K562 (cell line): ENCODE measurements around the gene ADNP2. TPM values are rescaled to one million over a fixed set of nuclear protein-coding genes. Genes with fewer than 3 reads are reported as not detected.

Experiments
- ATAC-seq: fragments of 200-7000 bp; cut with Tn5 transposase; 3 replicates; pipeline ENCODE4 v1.9.1; 2020; ENCODE audit warnings: moderate library complexity
- Bru-seq: library from RNA; stranded (reverse); fragments of 400-500 nt; gene quantifications from one replicate; lab custom pipeline; 2021; lab: Mats Ljungman, UMichigan
- BruChase-seq, 2 experiments: library from RNA; stranded (reverse); fragments of 400-500 nt; gene quantifications; one replicate each; lab custom pipeline; 2021; lab: Mats Ljungman, UMichigan
- BruUV-seq: library from RNA; stranded (reverse); fragments of 400-500 nt; replicated peaks from 2 replicates; lab custom pipeline; 2021; lab: Mats Ljungman, UMichigan
- CTCF ChIA-PET: fragments of 300-600 bp; formaldehyde crosslinking; extraction: SDS; loops from one replicate; lab custom pipeline; 2021; ENCODE audit warnings: low intra/inter-chr PET ratio; lab: Yijun Ruan, JAX
- POLR2A ChIA-PET: fragments of 300-600, 350-650 bp; sonication (Branson Sonifier 250); formaldehyde crosslinking; extraction: SDS; loops from one replicate; lab custom pipeline; 2021; ENCODE audit warnings: antibody characterized with exemption, inconsistent platforms; lab: Yijun Ruan, JAX
- DNase-seq, 4 experiments: peaks; one replicate each; pipeline versions ENCODE4 v3.0.0 to v3.0.0-alpha.2; 2011 to 2018; ENCODE audit warnings: low spot score in 3 of 4, mixed read lengths in 3 of 4; ENCODE audit errors: extremely low read depth in 1 of 4
- FAIRE-seq: peaks from 2 replicates; lab custom pipeline; 2011; peaks lifted over from hg19 to GRCh38; lab: Jason Lieb, UNC
- H2AFZ ChIP-seq: 2 replicates; pipeline ENCODE4 v1.6.0; 2011; ENCODE audit warnings: low read depth, low read length, control low read depth, inconsistent platforms
- H3K27ac ChIP-seq: fragments of 200-600 bp; 3 replicates; pipeline ENCODE4 v1.8.0; 2011; ENCODE audit warnings: low read depth, mild to moderate bottlenecking, control low read depth, inconsistent platforms, low read length, moderate library complexity, mixed read lengths; ENCODE audit errors: extremely low read depth
- H3K27me3 ChIP-seq, 2 experiments: fragments of 300-600 bp in 1 of 2; 2 replicates in 1 of 2; 3 replicates in 1 of 2; pipeline versions ENCODE4 v1.6.0 to v1.8.0; 2011; ENCODE audit warnings: inconsistent platforms in 2 of 2, low read length in 2 of 2, mild to moderate bottlenecking in 1 of 2, mixed read lengths in 1 of 2, moderate library complexity in 1 of 2; ENCODE audit not compliant: control insufficient read depth in 2 of 2, insufficient read depth in 2 of 2
- H3K36me3 ChIP-seq: fragments of 300-600 bp; 3 replicates; pipeline ENCODE4 v1.8.0; 2011; ENCODE audit warnings: mild to moderate bottlenecking, low read length, inconsistent platforms; ENCODE audit not compliant: control insufficient read depth, insufficient read depth
- H3K4me1 ChIP-seq, 2 experiments: fragments of 200-600 bp in 1 of 2; replicated peaks in 1 of 2; 2 replicates in 1 of 2; 3 replicates in 1 of 2; pipeline versions ENCODE4 v1.5.1 to v1.8.0; 2011; ENCODE audit warnings: inconsistent platforms in 2 of 2, low read length in 2 of 2, mild to moderate bottlenecking in 1 of 2, mixed read lengths in 1 of 2, moderate library complexity in 1 of 2; ENCODE audit not compliant: control insufficient read depth in 2 of 2, insufficient read depth in 2 of 2
- H3K4me2 ChIP-seq: 2 replicates; pipeline ENCODE4 v1.6.1; 2011; ENCODE audit warnings: low read length, control low read depth, inconsistent platforms, mixed read lengths; ENCODE audit not compliant: insufficient read depth
- H3K4me3 ChIP-seq: fragments of 200-600 bp; sonication (generic), shearing (Covaris generic); 2 replicates; pipeline ENCODE4 v1.5.1; 2016; ENCODE audit warnings: control low read depth, inconsistent platforms
- H3K79me2 ChIP-seq: fragments of 200-600 bp; 3 replicates; pipeline ENCODE4 v1.8.0; 2011; ENCODE audit warnings: low read length, inconsistent platforms; ENCODE audit not compliant: control insufficient read depth, insufficient read depth
- H3K9ac ChIP-seq, 2 experiments: 2 replicates each; pipeline versions ENCODE4 v1.6.0 to v1.6.1; 2011; ENCODE audit warnings: low read depth in 2 of 2, low read length in 2 of 2, control low read depth in 1 of 2, inconsistent platforms in 1 of 2, mild to moderate bottlenecking in 1 of 2, mixed read lengths in 1 of 2; ENCODE audit not compliant: insufficient read depth in 1 of 2
- H3K9me1 ChIP-seq: one replicate; pipeline ENCODE4 v1.6.0; 2011; ENCODE audit warnings: inconsistent platforms, mild to moderate bottlenecking, low read length, moderate library complexity; ENCODE audit not compliant: control insufficient read depth, insufficient read depth
- H3K9me3 ChIP-seq: replicated peaks from 2 replicates; pipeline ENCODE4 v1.5.1; 2011; ENCODE audit warnings: low read depth, low read length, inconsistent platforms; ENCODE audit not compliant: control insufficient read depth, insufficient read depth
- H4K20me1 ChIP-seq: replicated peaks from 2 replicates; pipeline ENCODE4 v1.6.1; 2011; ENCODE audit warnings: low read length, inconsistent platforms, mixed read lengths; ENCODE audit not compliant: control insufficient read depth, insufficient read depth
- ATF1 ChIP-seq, 2 experiments: fragments of 450-650 bp in 1 of 2; IDR thresholded peaks; 2 replicates each; pipeline ENCODE4 v1.6.1; 2016; ENCODE audit warnings: missing compliant biosample characterization in 1 of 2, missing genetic modification characterization in 1 of 2
- CXXC5 ChIP-seq: fragments of 250-450 bp; sonication (Bioruptor Pico); IDR thresholded peaks from 2 replicates; pipeline ENCODE4 v1.8.0; 2022; ENCODE audit warnings: inconsistent platforms, mild to moderate bottlenecking, moderate library complexity
- EP400 ChIP-seq: fragments of 450-650 bp; IDR thresholded peaks from 2 replicates; pipeline ENCODE4 v1.6.1; 2017; ENCODE audit warnings: antibody characterized with exemption, mild to moderate bottlenecking, moderate library complexity
- ETS2 ChIP-seq: IDR thresholded peaks from 2 replicates; pipeline ENCODE4 v1.6.1; 2016; ENCODE audit warnings: borderline replicate concordance, missing genetic modification characterization, mild to moderate bottlenecking, moderate library complexity, missing compliant biosample characterization; ENCODE audit not compliant: poor library complexity, severe bottlenecking
- FOXA1 ChIP-seq: fragments of 450-650 bp; IDR thresholded peaks from 2 replicates; pipeline ENCODE4 v1.6.1; 2016; ENCODE audit warnings: mild to moderate bottlenecking, borderline replicate concordance
- GABPB2 ChIP-seq: fragments of 250-450 bp; sonication (Bioruptor Pico); conservative IDR thresholded peaks from 2 replicates; pipeline ENCODE4 v1.5.1; 2021; ENCODE audit warnings: mild to moderate bottlenecking
- LARP7 ChIP-seq: fragments of 450-650 bp; IDR thresholded peaks from 2 replicates; pipeline ENCODE4 v1.6.1; 2016
- SMARCA4 ChIP-seq: fragments of 450-650 bp; IDR thresholded peaks from 2 replicates; pipeline ENCODE4 v1.6.1; 2016
- USF1 ChIP-seq: sonication (generic); formaldehyde crosslinking; IDR thresholded peaks from 2 replicates; pipeline ENCODE4 v1.9.0; 2022; ENCODE audit warnings: mild to moderate bottlenecking, missing genetic modification reagents
- ZBTB7A ChIP-seq: IDR thresholded peaks from 2 replicates; pipeline ENCODE4 v1.6.1; 2011; ENCODE audit warnings: low read depth, mild to moderate bottlenecking, low read length, moderate library complexity, borderline replicate concordance; ENCODE audit not compliant: control insufficient read depth
- ZNF184 ChIP-seq: sonication (generic); formaldehyde crosslinking; IDR thresholded peaks from 2 replicates; pipeline ENCODE4 v1.5.0; 2020; ENCODE audit warnings: missing genetic modification reagents
- ZNF780A ChIP-seq: fragments of 250-450 bp; sonication (Bioruptor Pico); IDR thresholded peaks from 2 replicates; pipeline ENCODE4 v1.5.0; 2021; ENCODE audit warnings: mild to moderate bottlenecking
- WGBS: fragments of 100-300 bp; shearing (Covaris generic); methylation state at CpG from one replicate; pipeline ENCODE4 v1.1.6; 2016; ENCODE audit warnings: low coverage, mixed read lengths; ENCODE audit not compliant: insufficient coverage; ENCODE audit errors: missing lambda C conversion rate; 5-methylcytosine and 5-hydroxymethylcytosine counted together
- in situ Hi-C: fragments of 300-500 bp; cut with MboI; formaldehyde crosslinking; loops from 4 replicates; pipeline ENCODE4 v1.15.0; 2018; ENCODE audit warnings: inconsistent platforms, mixed read lengths
- intact Hi-C: fragments of 100-400 bp; cut with micrococcal nuclease; formaldehyde crosslinking; loops from 2 replicates; pipeline ENCODE4 v1.14.2; 2022
- long read RNA-seq, 3 experiments: library from polyadenylated mRNA in 2 of 3; library from RNA in 1 of 3; unstranded in 2 of 3; stranded (forward) in 1 of 3; transcript quantifications; one replicate each; pipeline ENCODE4 v2.0.0, GENCODE V29; 2019 to 2022
- polyA minus RNA-seq, 3 experiments: library from RNA; depleted of rRNA, polyadenylated mRNA; stranded (reverse); fragments of >200 nt; gene quantifications; 2 replicates each; pipeline ENCODE4 v1.2.3, GENCODE V29; 2011
- polyA plus RNA-seq, 8 experiments: library from polyadenylated mRNA; depleted of rRNA in 4 of 8; stranded (reverse) in 5 of 8; unstranded in 3 of 8; fragments of >200 nt; fragmentation: Nextera tagmentation in 2 of 8; fragmentation: Illumina TruSeq in 1 of 8; extraction: Ambion mirVana in 2 of 8; extraction: Trizol in 1 of 8; gene quantifications; 2 replicates each; pipeline versions ENCODE4 v1.2.1 to v1.2.3, GENCODE V29; 2011 to 2014; ENCODE audit warnings: inconsistent platforms in 1 of 8, missing spikeins in 1 of 8
- total RNA-seq, 7 experiments: library from RNA; depleted of rRNA in 6 of 7; stranded (reverse); fragments of >200 nt in 6 of 7; fragmentation: Illumina TruSeq in 2 of 7; extraction: Trizol in 2 of 7; gene quantifications; 2 replicates each; pipeline versions ENCODE4 v1.2.1 to v1.2.3, GENCODE V29; 2011 to 2021; ENCODE audit warnings: low replicate concordance in 1 of 7
- TF ChIP-seq, protein P1 (sequence below): sonication (generic); formaldehyde crosslinking; IDR thresholded peaks from 2 replicates; pipeline ENCODE4 v1.8.0; 2022; ENCODE audit warnings: missing genetic modification reagents, mild to moderate bottlenecking, moderate library complexity, borderline replicate concordance

Gene ADNP2
- 21.1 and 36.1 TPM in 2 replicates for total RNA-seq (2011; cell fraction: chromatin; rRNA removed; ENCODE audit: low replicate concordance)
- 11.2 and 12.2 TPM in 2 replicates for total RNA-seq (2011; cell fraction: nucleolus; rRNA removed)
- total RNA-seq (2011; cell fraction: nucleoplasm; rRNA removed): 18.3 and 23.2 TPM in 2 replicates
- total RNA-seq (2014; rRNA removed): 14.8 and 16.0 TPM in 2 replicates
- total RNA-seq (2014; rRNA removed; fragmentation: Illumina TruSeq; extraction: Trizol): 16.0 and 17.6 TPM in 2 replicates
- total RNA-seq (2015; rRNA removed; fragmentation: Illumina TruSeq; extraction: Trizol): 17.3 and 17.7 TPM in 2 replicates
- 22.9 and 24.3 TPM in 2 replicates for total RNA-seq (2021)
- 11.8 and 18.6 TPM in 2 replicates for polyA plus RNA-seq (2011; rRNA removed)
- 9.2 and 11.9 TPM in 2 replicates for polyA plus RNA-seq (2011; cell fraction: cytosol; rRNA removed)
- 10.0 and 14.9 TPM in 2 replicates for polyA plus RNA-seq (2011; cell fraction: nucleus; rRNA removed)
- polyA plus RNA-seq (2012): 12.6 and 13.8 TPM in 2 replicates
- 17.8 and 19.7 TPM in 2 replicates for polyA plus RNA-seq (2014; fragmentation: Illumina TruSeq; extraction: Trizol)
- polyA plus RNA-seq (2014; fragmentation: Nextera tagmentation; extraction: Ambion mirVana): 10 to 100 TPM in 1 of 2 experiments, 1 to 10 TPM in 1; 5.8 to 11.5 TPM
- 13.2 and 14.1 TPM in 2 replicates for polyA plus RNA-seq (2014; rRNA removed)
- polyA minus RNA-seq (2011; rRNA and poly(A)+ RNA removed): 20.9 and 22.0 TPM in 2 replicates
- polyA minus RNA-seq (2011; cell fraction: cytosol; rRNA and poly(A)+ RNA removed): 13.3 and 14.4 TPM in 2 replicates
- 8.2 and 12.1 TPM in 2 replicates for polyA minus RNA-seq (2011; cell fraction: nucleus; rRNA and poly(A)+ RNA removed)
- percentile 85 among the genes with signal in this experiment for Bru-seq, nascent RNA
- percentile 95 among the genes with signal in this experiment for BruChase-seq, experiment 1, labeled RNA remaining after a 2-hour chase
- percentile 97 among the genes with signal in this experiment for BruChase-seq, experiment 2, labeled RNA remaining after a 6-hour chase
- long read RNA-seq, experiment 1, full-length matches to known transcripts: 9 of 92 reads
- long read RNA-seq, experiment 1, partial matches to known transcripts: 0 of 92 reads
- long read RNA-seq, experiment 1, other reads (novel, unspliced or antisense): 83 of 92 reads
- long read RNA-seq, experiment 2, full-length matches to known transcripts: 2 of 17 reads
- long read RNA-seq, experiment 2, partial matches to known transcripts: 0 of 17 reads
- long read RNA-seq, experiment 2, other reads (novel, unspliced or antisense): 15 of 17 reads
- long read RNA-seq, experiment 3, partial matches to known transcripts: 0 of 5 reads
- long read RNA-seq, experiment 3, other reads (novel, unspliced or antisense): 5 of 5 reads

DNA sequence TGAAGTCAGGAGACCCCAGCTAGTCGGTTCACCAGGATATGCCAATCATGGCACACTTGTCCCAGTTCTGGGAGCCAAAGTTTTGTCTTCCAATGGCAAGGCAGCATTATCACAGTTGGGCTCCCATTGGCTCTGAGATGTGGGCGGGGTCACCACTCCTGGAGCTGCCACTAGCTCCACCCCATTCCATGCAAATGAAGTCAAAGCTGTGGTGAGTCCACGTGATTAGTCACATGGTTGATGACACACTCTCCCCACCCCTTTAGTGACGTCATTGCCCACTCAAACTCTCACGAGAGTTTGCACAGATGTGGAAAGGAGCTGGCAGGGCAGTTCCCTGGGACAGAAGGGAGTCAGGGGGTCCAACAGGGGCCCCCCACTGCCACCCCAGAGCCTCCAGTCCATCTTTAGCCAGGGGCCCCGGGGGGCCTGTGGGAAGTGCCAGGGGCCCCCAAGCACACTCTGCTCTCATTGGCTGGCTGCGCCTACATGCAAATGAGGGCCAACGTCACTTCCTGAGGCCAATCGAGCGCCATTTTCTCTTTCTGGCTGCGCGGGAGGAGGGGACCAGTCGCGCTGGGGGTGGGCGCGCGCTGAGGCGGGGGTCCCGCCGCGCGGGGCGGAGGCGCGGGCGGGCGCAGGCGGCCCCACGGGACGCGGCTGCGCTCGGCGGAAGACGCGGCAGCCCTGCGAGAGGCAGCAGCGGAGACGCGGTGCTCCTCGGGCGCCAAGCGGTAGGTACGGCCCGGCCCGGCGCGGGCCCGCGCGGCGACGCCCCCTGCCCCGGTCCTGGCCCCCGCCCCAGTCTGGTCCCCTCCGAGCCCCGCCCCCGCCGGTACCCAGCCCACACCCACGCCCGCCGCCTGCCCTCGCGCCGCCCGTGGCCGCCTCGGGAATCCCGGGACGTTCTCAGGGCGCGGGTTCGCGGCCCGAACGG, at the start of gene ADNP2:
ADNP2 (plus strand) TSS at position 524 of the 937 bp plus-strand sequence. CDS start 8,281 bp downstream, outside the sequence.
- DNase-seq (peak; percentile 86 to 94 (median 91)), ATAC-seq (peak; percentile 97), FAIRE-seq (peak; percentile 99)
- CTCF ChIA-PET: no interaction called here
- H3K4me3 ChIP-seq: peak within 1 kb of the TSS; percentile 69
- POLR2A ChIA-PET: interaction anchor here (0.6 to 0.9 kb wide), 5 partner anchors 9 to 43 kb away, joined by 3 to 5 read pairs (median 3); no protein-coding TSS in a partner anchor
- H3K9ac ChIP-seq: peak within 1 kb of the TSS; percentile 78 to 91; a peak in 3 of 4 replicates
- WGBS: 3% methylated on average over 12 of the region's 76 CpGs
- no peaks in the 10 kb centered on the region; the same call in 1 of the 2 replicates for H3K9me3 ChIP-seq
- in situ Hi-C loops: no loop called here
- H3K9me1 ChIP-seq: no peaks in the 10 kb centered on the region
- peak within 1 kb of the TSS; percentile 49 for H3K4me2 ChIP-seq
- H3K4me1 ChIP-seq: peaks cover 23 to 38% of the 10 kb centered on the region in 2 experiments; a peak in 4 of 5 replicates
- H3K79me2 ChIP-seq: peaks cover 46% of the 10 kb centered on the region
- H3K27ac ChIP-seq: peak within 1 kb of the TSS; percentile 92
- BruUV-seq: no TSS peak
- no peaks in the 10 kb centered on the region for H3K27me3 ChIP-seq
- H4K20me1 ChIP-seq: peaks cover 18% of the 10 kb centered on the region
- H3K36me3 ChIP-seq: peaks cover 13% of the 10 kb centered on the region; the same call in 2 of the 3 replicates
- peak within 1 kb of the TSS; percentile 94 for H2AFZ ChIP-seq
- intact Hi-C loops: loop anchor here (5.0 kb wide), 1 partner anchor 72 kb away; no protein-coding TSS in a partner anchor
- peak; percentile 64 for TF ChIP-seq EP400
- TF ChIP-seq SMARCA4: no peak
- TF ChIP-seq FOXA1: no peak
- TF ChIP-seq ZNF780A (CRISPR knock-in tag): no peak
- TF ChIP-seq CXXC5 (CRISPR knock-in tag): peak; percentile 58; the same call in 1 of the 2 replicates
- no peak for TF ChIP-seq ZNF184 (CRISPR knock-in tag)
- TF ChIP-seq, protein P1, sequence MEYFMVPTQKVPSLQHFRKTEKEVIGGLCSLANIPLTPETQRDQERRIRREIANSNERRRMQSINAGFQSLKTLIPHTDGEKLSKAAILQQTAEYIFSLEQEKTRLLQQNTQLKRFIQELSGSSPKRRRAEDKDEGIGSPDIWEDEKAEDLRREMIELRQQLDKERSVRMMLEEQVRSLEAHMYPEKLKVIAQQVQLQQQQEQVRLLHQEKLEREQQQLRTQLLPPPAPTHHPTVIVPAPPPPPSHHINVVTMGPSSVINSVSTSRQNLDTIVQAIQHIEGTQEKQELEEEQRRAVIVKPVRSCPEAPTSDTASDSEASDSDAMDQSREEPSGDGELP (CRISPR knock-in tag): peak; percentile 31; the same call in 1 of the 2 replicates
- TF ChIP-seq LARP7: no peak
- TF ChIP-seq GABPB2 (CRISPR knock-in tag): 0 out of 2 replicates have a peak, but pooled peaks have one; percentile 46
- TF ChIP-seq USF1 (CRISPR knock-in tag): peak; percentile 95
- peak; percentile 91 for TF ChIP-seq ZBTB7A
- TF ChIP-seq ETS2 (tag): no peak
- peak; percentile 57 for TF ChIP-seq ATF1 (CRISPR knock-in tag; IDR thresholded peaks at IDR 0.05)
- TF ChIP-seq ATF1 (tag; IDR thresholded peaks at IDR 0.05): peak; percentile 99
